NT2/D1 (cell line): ENCODE measurements around the gene ITGA3.

Experiments used
- DNase-seq: peaks from one replicate; pipeline ENCODE4 v3.0.0-alpha.2; 2011; ENCODE audit warnings: low read depth, low spot score
- H3K27me3 ChIP-seq: 2 replicates; pipeline ENCODE4 v1.6.0; 2011; ENCODE audit warnings: mild to moderate bottlenecking; ENCODE audit not compliant: insufficient read length, insufficient read depth
- H3K36me3 ChIP-seq: 2 replicates; pipeline ENCODE4 v1.6.1; 2011; ENCODE audit warnings: mild to moderate bottlenecking, low read length, mixed read lengths; ENCODE audit not compliant: insufficient read depth, insufficient read length
- H3K4me1 ChIP-seq: 2 replicates; pipeline ENCODE4 v1.5.1; 2011; ENCODE audit not compliant: insufficient read depth, insufficient read length
- H3K4me3 ChIP-seq: 2 replicates; pipeline ENCODE4 v1.5.1; 2011; ENCODE audit warnings: low read depth; ENCODE audit not compliant: insufficient read length
- H3K9ac ChIP-seq: 2 replicates; pipeline ENCODE4 v1.6.0; 2011; ENCODE audit warnings: low read depth; ENCODE audit not compliant: insufficient read length
- H3K9me3 ChIP-seq: 2 replicates; pipeline ENCODE4 v1.5.1; 2011; ENCODE audit warnings: mild to moderate bottlenecking, low read length; ENCODE audit not compliant: insufficient read depth
- SUZ12 ChIP-seq: IDR thresholded peaks from 2 replicates; pipeline ENCODE4 v1.6.1; 2011; ENCODE audit not compliant: insufficient read length, insufficient read depth; ENCODE audit errors: extremely low read depth
- YY1 ChIP-seq: IDR thresholded peaks from 2 replicates; pipeline ENCODE4 v1.6.1; 2011; ENCODE audit not compliant: insufficient read length, insufficient read depth
- ZNF274 ChIP-seq: IDR thresholded peaks from 2 replicates; pipeline ENCODE4 v1.6.1; 2011; ENCODE audit warnings: mild to moderate bottlenecking, low read depth, low read length

Gene ITGA3

GRCh38 chr17:50055426-50056216 is at the start of gene ITGA3:
Gene ITGA3 (plus strand): TSS chr17:50056110. CDS start chr17:50056440, 330 bp downstream.
- peak; percentile 39 for DNase-seq
- Histone ChIP-seq H3K27me3 (peaks cover 18% of the 10 kb centered on the region), H3K4me3 (peak within 1 kb of the TSS; percentile 79), H3K9me3 (no peaks in the 10 kb centered on the region), H3K4me1 (peaks cover 43% of the 10 kb centered on the region), H3K9ac (peak within 1 kb of the TSS; percentile 89), H3K36me3 (peaks cover 11% of the 10 kb centered on the region)
- TF ChIP-seq ZNF274 (no peak), YY1 (no peak)

- Histone ChIP-seq H3K9me3 (peaks cover 23% of the 10 kb centered on the region), H3K36me3 (no peaks in the 10 kb centered on the region), H3K4me1 (no peaks in the 10 kb centered on the region), H3K9ac (no peak overlapping the region), H3K27me3 (no peaks in the 10 kb centered on the region), H3K4me3 (no peak overlapping the region)
- no peak for DNase-seq
- no peak for TF ChIP-seq SUZ12
- no peak for TF ChIP-seq ZNF274
- TF ChIP-seq YY1, result no peak
These were observed 46.6 kb upstream of the ITGA3 start for GRCh38 chr17:50009282-50009681.

GRCh38 chr17:50013079-50013478 is 42.8 kb upstream of the ITGA3 start:
- no peaks in the 10 kb centered on the region for H3K27me3 ChIP-seq
- no peak for TF ChIP-seq ZNF274
- no peak for TF ChIP-seq YY1
- no peak for TF ChIP-seq SUZ12
- no peak overlapping the region for H3K9ac ChIP-seq
- H3K4me3 ChIP-seq, result no peak overlapping the region
- no peaks in the 10 kb centered on the region for H3K36me3 ChIP-seq
- H3K9me3 ChIP-seq, result peaks cover 33% of the 10 kb centered on the region
- no peak for DNase-seq
- H3K4me1 ChIP-seq, result no peaks in the 10 kb centered on the region

- H3K4me1 ChIP-seq, result no peaks in the 10 kb centered on the region
- H3K27me3 ChIP-seq, result no peaks in the 10 kb centered on the region
- no peaks in the 10 kb centered on the region for H3K36me3 ChIP-seq
- DNase-seq, result no peak
- peaks cover 27% of the 10 kb centered on the region for H3K9me3 ChIP-seq
- H3K4me3 ChIP-seq, result no peak overlapping the region
- H3K9ac ChIP-seq, result no peak overlapping the region
- TF ChIP-seq SUZ12 (no peak), ZNF274 (no peak), YY1 (no peak)
These were observed 41.3 kb upstream of the ITGA3 start for GRCh38 chr17:50014471-50015088.

GRCh38 chr17:50015146-50015545 is 40.8 kb upstream of the ITGA3 start:
- Histone ChIP-seq H3K9ac (no peak overlapping the region), H3K36me3 (no peaks in the 10 kb centered on the region), H3K27me3 (no peaks in the 10 kb centered on the region), H3K4me1 (no peaks in the 10 kb centered on the region), H3K9me3 (peaks cover 27% of the 10 kb centered on the region), H3K4me3 (no peak overlapping the region)
- no peak for TF ChIP-seq ZNF274
- TF ChIP-seq YY1, result no peak
- TF ChIP-seq SUZ12, result no peak
- no peak for DNase-seq

GRCh38 chr17:50018909-50019308 is 37.0 kb upstream of the ITGA3 start:
- Histone ChIP-seq H3K9ac (no peak overlapping the region), H3K4me3 (no peak overlapping the region), H3K36me3 (no peaks in the 10 kb centered on the region), H3K27me3 (no peaks in the 10 kb centered on the region), H3K9me3 (peaks cover 18% of the 10 kb centered on the region), H3K4me1 (no peaks in the 10 kb centered on the region)
- no peak for TF ChIP-seq SUZ12
- TF ChIP-seq YY1, result no peak
- no peak for TF ChIP-seq ZNF274
- DNase-seq, result no peak

- H3K27me3 ChIP-seq, result no peaks in the 10 kb centered on the region
- H3K9ac ChIP-seq, result no peak overlapping the region
- no peaks in the 10 kb centered on the region for H3K36me3 ChIP-seq
- H3K4me3 ChIP-seq, result no peak overlapping the region
- TF ChIP-seq YY1 (no peak), ZNF274 (no peak), SUZ12 (no peak)
- DNase-seq, result no peak
- no peaks in the 10 kb centered on the region for H3K4me1 ChIP-seq
- H3K9me3 ChIP-seq, result peaks cover 15% of the 10 kb centered on the region
These were observed 34.9 kb upstream of the ITGA3 start for GRCh38 chr17:50020841-50021599.
